ENCODE results near the gene HDGF. TPM values are rescaled to one million over a fixed set of nuclear protein-coding genes. Genes with fewer than 3 reads are reported as not detected.

The HDGF gene
- total RNA-seq, 2 experiments from 2014 or later, result 232 to 235 TPM

GRCh38 chr1:156768610-156769295 lies 17.3 kb upstream of the HDGF start:
- DNase-seq (no peak), ATAC-seq (no peak)
- no peak overlapping the region for H3K27ac Mint-ChIP-seq
- TF ChIP-seq CTCF (IDR thresholded peaks at IDR 0.05), result no peak
- intact Hi-C loops (cut with micrococcal nuclease), result loop anchor here (5.0 kb wide), 1 partner anchor 41 kb away; the partner anchor contains the start of genes ISG20L2 and METTL25B
- H3K36me3 Mint-ChIP-seq (ENCODE audit: low read depth), result peaks cover 43% of the 10 kb centered on the region
- no peak overlapping the region for H3K4me3 Mint-ChIP-seq
- H3K27me3 Mint-ChIP-seq, result no peaks in the 10 kb centered on the region
- CTCF ChIA-PET, result interaction anchor here (0.9 to 7.5 kb wide), 8 partner anchors 8 to 159 kb away, joined by 3 to 92 read pairs (median 4); partner anchors contain the start of genes ISG20L2, METTL25B and NTRK1
- POLR2A ChIA-PET, result interaction anchor here (0.6 to 5.0 kb wide), 10 partner anchors 8 to 91 kb away, joined by 3 to 41 read pairs (median 5); partner anchors contain the start of genes HDGF, ISG20L2, METTL25B and MRPL24
- H3K9me3 Mint-ChIP-seq, result no peaks in the 10 kb centered on the region
- peaks cover 45% of the 10 kb centered on the region for H3K4me1 Mint-ChIP-seq (ENCODE audit: low read depth)

- Mint-ChIP-seq H3K4me3 (no peak overlapping the region), H3K9me3 (no peaks in the 10 kb centered on the region), H3K27me3 (no peaks in the 10 kb centered on the region), H3K27ac (no peak overlapping the region), H3K36me3 (ENCODE audit: low read depth) (peaks cover 37% of the 10 kb centered on the region), H3K4me1 (ENCODE audit: low read depth) (peaks cover 38% of the 10 kb centered on the region)
- intact Hi-C loops (cut with micrococcal nuclease), result loop anchor here (1.0 to 5.0 kb wide), 3 partner anchors 15 to 41 kb away; partner anchors contain the start of genes ISG20L2, METTL25B and MRPL24
- DNase-seq, result peak; percentile 44
- no peak for TF ChIP-seq CTCF (IDR thresholded peaks at IDR 0.05)
- CTCF ChIA-PET, result interaction anchor here (0.9 to 7.5 kb wide), 15 partner anchors 9 to 160 kb away, joined by 3 to 92 read pairs (median 4); partner anchors contain the start of genes CRABP2, ISG20L2, METTL25B and MRPL24
- no peak for ATAC-seq
- POLR2A ChIA-PET, result interaction anchor here (1.0 to 5.0 kb wide), 12 partner anchors 8 to 267 kb away, joined by 3 to 41 read pairs (median 4); partner anchors contain the start of genes HDGF, ISG20L2, MEF2D and METTL25B
Measured at GRCh38 chr1:156767879-156768604, 16.6 kb upstream of the HDGF start.

DNA sequence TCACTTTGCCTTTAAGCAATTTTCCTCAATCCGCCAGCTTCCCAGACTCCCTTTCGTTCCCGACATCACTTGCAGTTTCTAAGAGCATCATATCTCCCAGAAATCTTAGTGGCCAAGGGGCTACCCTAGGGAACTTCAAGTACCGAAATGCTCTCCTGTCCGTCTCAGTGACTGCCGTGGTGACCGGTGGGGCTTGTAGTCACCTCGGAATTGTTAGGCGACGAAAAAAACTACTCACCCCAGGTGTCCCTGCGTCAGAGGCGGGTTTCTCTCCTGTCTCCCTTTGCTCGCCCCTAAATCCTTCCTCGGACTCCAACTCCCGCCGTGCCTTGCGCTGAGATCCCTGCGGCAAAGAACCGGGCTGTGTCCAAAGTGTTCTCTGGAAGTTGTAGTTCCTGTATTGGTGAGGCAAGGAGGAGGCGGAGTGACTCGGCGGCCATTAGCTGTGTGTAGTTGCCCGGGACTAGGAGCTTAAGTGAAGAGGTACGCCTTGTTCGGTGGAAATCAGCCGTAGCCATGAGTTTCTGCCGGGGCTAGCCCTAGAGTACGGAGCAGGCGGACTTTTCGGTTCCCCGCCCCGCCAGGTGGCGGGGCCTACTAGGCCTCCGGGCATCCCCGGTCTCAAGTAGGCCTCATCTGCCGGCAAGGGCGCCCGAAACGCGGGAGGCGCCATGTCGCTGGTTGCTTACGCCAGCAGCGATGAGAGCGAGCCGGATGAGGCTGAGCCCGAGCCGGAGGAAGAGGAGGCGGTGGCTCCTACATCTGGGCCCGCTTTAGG lies 15.8 kb upstream of the HDGF start, which contains the start of gene PRCC:
Gene PRCC (plus strand): TSS at position 435 of the 778 bp plus-strand sequence. CDS start 237 bp downstream, at position 672.
- Mint-ChIP-seq H3K9me3 (no peaks in the 10 kb centered on the region), H3K4me1 (ENCODE audit: low read depth) (peaks cover 34% of the 10 kb centered on the region), H3K4me3 (no peak within 1 kb of the TSS), H3K27ac (no peak within 1 kb of the TSS), H3K27me3 (no peaks in the 10 kb centered on the region), H3K36me3 (ENCODE audit: low read depth) (peaks cover 32% of the 10 kb centered on the region)
- intact Hi-C loops (cut with micrococcal nuclease), result loop anchor here (1.0 to 5.0 kb wide), 3 partner anchors 14 to 40 kb away; partner anchors contain the start of genes ISG20L2, METTL25B and MRPL24
- peak; percentile 94 for ATAC-seq
- POLR2A ChIA-PET, result interaction anchor here (0.7 to 5.0 kb wide), 12 partner anchors 9 to 1698 kb away, joined by 3 to 41 read pairs (median 3); partner anchors contain the start of genes HDGF, ISG20L2, MEF2D and METTL25B
- TF ChIP-seq CTCF (IDR thresholded peaks at IDR 0.05), result no peak
- CTCF ChIA-PET, result interaction anchor here (0.7 to 7.5 kb wide), 11 partner anchors 10 to 92 kb away, joined by 3 to 92 read pairs (median 4); partner anchors contain the start of genes CRABP2, ISG20L2, METTL25B and MRPL24
- DNase-seq, result peak; percentile 99

- H3K27ac Mint-ChIP-seq, result no peak overlapping the region
- no peak overlapping the region for H3K4me3 Mint-ChIP-seq
- H3K4me1 Mint-ChIP-seq (ENCODE audit: low read depth), result peaks cover 30% of the 10 kb centered on the region
- ATAC-seq, result peak; percentile 0
- H3K27me3 Mint-ChIP-seq, result no peaks in the 10 kb centered on the region
- intact Hi-C loops (cut with micrococcal nuclease), result loop anchor here (1.0 to 5.0 kb wide), 3 partner anchors 14 to 39 kb away; partner anchors contain the start of genes ISG20L2, METTL25B and MRPL24
- H3K36me3 Mint-ChIP-seq (ENCODE audit: low read depth), result peaks cover 28% of the 10 kb centered on the region
- no peak for TF ChIP-seq CTCF (IDR thresholded peaks at IDR 0.05)
- no peak for DNase-seq
- no peaks in the 10 kb centered on the region for H3K9me3 Mint-ChIP-seq
- ChIA-PET POLR2A (interaction anchor here (0.7 to 5.0 kb wide), 10 partner anchors 15 to 1697 kb away, joined by 3 to 41 read pairs (median 4); partner anchors contain the start of genes HDGF, ISG20L2, METTL25B and MRPL24), CTCF (interaction anchor here (0.7 to 7.5 kb wide), 11 partner anchors 10 to 93 kb away, joined by 3 to 92 read pairs (median 3); partner anchors contain the start of genes CRABP2, ISG20L2, METTL25B and MRPL24)
Measured at GRCh38 chr1:156766298-156767100, 15.0 kb upstream of the HDGF start.

Data from activated CD8-positive, alpha-beta T cell treated with anti-CD3 and anti-CD28 coated beads for 36 hours (primary cell).